HCT116 (cell line): Measurements from ENCODE around the gene CAB39. TPM values are rescaled to one million over a fixed set of nuclear protein-coding genes. Genes with fewer than 3 reads are reported as not detected.
A peak's percentile ranks its signal among the peaks of the same experiment; 100 is the strongest.

Source experiments
- ATAC-seq: fragments of 200-7000 bp; cut with Tn5 transposase; 2 replicates; pipeline ENCODE4 v1.9.1; 2020; ENCODE audit warnings: mild to moderate bottlenecking, moderate library complexity
- BruUV-seq: library from RNA; stranded (reverse); fragments of 400-500 nt; replicated peaks from 2 replicates; lab custom pipeline; 2021; lab: Mats Ljungman, UMichigan
- CTCF ChIA-PET: fragments of 300-600 bp; sonication (Branson Sonifier 250); formaldehyde crosslinking; loops from one replicate; lab custom pipeline; 2021; ENCODE audit warnings: antibody characterized with exemption; lab: Charles Lee
- POLR2A ChIA-PET: fragments of 300-600, 350-600 bp; sonication (Branson Sonifier 250); formaldehyde crosslinking; loops from one replicate; lab custom pipeline; 2021; ENCODE audit warnings: antibody characterized with exemption; lab: Charles Lee
- RAD21 ChIA-PET, 2 experiments: fragments of 300-600 bp; sonication (Branson Sonifier 250); formaldehyde crosslinking; loops; one replicate each; lab custom pipeline; 2023; ENCODE audit warnings: low total read pairs in 2 of 2; ENCODE audit not compliant: uncharacterized antibody in 2 of 2, unreplicated experiment in 2 of 2, low non-redundant PET in 1 of 2; lab: Charles Lee
- DNase-seq: peaks from one replicate; pipeline ENCODE4 v3.0.0-alpha.2; 2010; ENCODE audit warnings: low read depth, low spot score
- H2AFZ ChIP-seq: fragments of 200-600 bp; shearing (Covaris generic), sonication (generic); 2 replicates; pipeline ENCODE4 v1.6.1; 2017; ENCODE audit warnings: low read depth, mixed run types, mixed read lengths, antibody characterized with exemption, low read length; ENCODE audit not compliant: poor library complexity, severe bottlenecking
- H3K27ac ChIP-seq: 2 replicates; pipeline ENCODE4 v1.5.1; 2012; ENCODE audit warnings: low read depth, low read length
- H3K27me3 ChIP-seq: fragments of 200-600 bp; sonication (generic); 2 replicates; pipeline ENCODE4 v1.6.1; 2016; ENCODE audit warnings: mixed run types, low read length, mixed read lengths; ENCODE audit not compliant: insufficient read depth
- H3K36me3 ChIP-seq, 2 experiments: fragments of 200-500 bp in 1 of 2; fragments of 200-600 bp in 1 of 2; sonication (Bioruptor generic) in 1 of 2; sonication (generic) in 1 of 2; 2 replicates each; pipeline versions ENCODE4 v1.5.1 to v1.6.1; 2014 to 2016; ENCODE audit warnings: low read length in 2 of 2, inconsistent platforms in 1 of 2, mixed read lengths in 1 of 2, mixed run types in 1 of 2; ENCODE audit not compliant: insufficient read depth in 2 of 2, control insufficient read depth in 1 of 2
- H3K4me1 ChIP-seq, 2 experiments: fragments of 200-600 bp in 1 of 2; sonication (generic) in 1 of 2; 2 replicates each; pipeline versions ENCODE4 v1.5.1 to v1.6.1; 2012 to 2017; ENCODE audit warnings: low read length in 2 of 2, inconsistent platforms in 1 of 2, mild to moderate bottlenecking in 1 of 2, mixed read lengths in 1 of 2, mixed run types in 1 of 2, moderate library complexity in 1 of 2; ENCODE audit not compliant: insufficient read depth in 2 of 2, control insufficient read depth in 1 of 2
- H3K4me2 ChIP-seq: fragments of 200-600 bp; sonication (generic); 2 replicates; pipeline ENCODE4 v1.6.1; 2017; ENCODE audit warnings: mixed run types, low read length, mixed read lengths
- H3K4me3 ChIP-seq, 2 experiments: fragments of 200-600 bp in 1 of 2; sonication (generic) in 1 of 2; replicated peaks in 1 of 2; 2 replicates each; pipeline ENCODE4 v1.5.1; 2011 to 2016; ENCODE audit warnings: low read length in 2 of 2, control low read depth in 1 of 2, low read depth in 1 of 2, mild to moderate bottlenecking in 1 of 2, mixed read lengths in 1 of 2, mixed run types in 1 of 2
- H3K79me2 ChIP-seq: fragments of 200-600 bp; sonication (generic); 2 replicates; pipeline ENCODE4 v1.6.1; 2017; ENCODE audit warnings: mild to moderate bottlenecking, mixed run types, low read length, moderate library complexity, mixed read lengths; ENCODE audit not compliant: insufficient read depth
- H3K9ac ChIP-seq: fragments of 200-600 bp; sonication (generic); 2 replicates; pipeline ENCODE4 v1.6.1; 2016; ENCODE audit warnings: low read length, mixed read lengths
- H3K9me2 ChIP-seq: fragments of 200-600 bp; sonication (generic), shearing (Covaris generic); 2 replicates; pipeline ENCODE4 v1.6.1; 2017; ENCODE audit warnings: mixed run types, mild to moderate bottlenecking, moderate library complexity; ENCODE audit not compliant: insufficient read depth
- H3K9me3 ChIP-seq, 2 experiments: fragments of 200-500 bp in 1 of 2; fragments of 200-600 bp in 1 of 2; sonication (Bioruptor generic) in 1 of 2; sonication (generic) in 1 of 2; 2 replicates each; pipeline ENCODE4 v1.6.1; 2014 to 2017; ENCODE audit warnings: low read length in 2 of 2, mixed read lengths in 2 of 2, inconsistent platforms in 1 of 2, low read depth in 1 of 2, mild to moderate bottlenecking in 1 of 2, mixed run types in 1 of 2, moderate library complexity in 1 of 2; ENCODE audit not compliant: control insufficient read depth in 1 of 2, insufficient read depth in 1 of 2
- H4K20me1 ChIP-seq: fragments of 200-600 bp; sonication (generic), shearing (Covaris generic); 2 replicates; pipeline ENCODE4 v1.6.1; 2017; ENCODE audit warnings: mixed run types, mild to moderate bottlenecking, moderate library complexity; ENCODE audit not compliant: insufficient read depth
- TCF7L2 ChIP-seq: IDR thresholded peaks from 2 replicates; pipeline ENCODE4 v1.7.0; 2011; ENCODE audit warnings: borderline replicate concordance, inconsistent platforms; ENCODE audit not compliant: insufficient read depth, insufficient read length; ENCODE audit errors: extremely low read depth
- ZFX ChIP-seq: fragments of 450-650 bp; IDR thresholded peaks from 2 replicates; pipeline ENCODE4 v1.6.1; 2017
- intact Hi-C: fragments of 100-400 bp; cut with micrococcal nuclease; formaldehyde crosslinking; loops from 2 replicates; pipeline ENCODE4 v1.10.0; 2022
- total RNA-seq: library from RNA; stranded (reverse); gene quantifications from one replicate; pipeline ENCODE4 v1.2.1, GENCODE V29; 2021; ENCODE audit not compliant: unreplicated experiment
- TF ChIP-seq, protein P1 (sequence below): IDR thresholded peaks from 2 replicates; pipeline ENCODE4 v1.6.1; 2012; ENCODE audit warnings: low read depth

Gene CAB39
- total RNA-seq, 1 experiment from 2014 or later: 63.6 TPM

DNA sequence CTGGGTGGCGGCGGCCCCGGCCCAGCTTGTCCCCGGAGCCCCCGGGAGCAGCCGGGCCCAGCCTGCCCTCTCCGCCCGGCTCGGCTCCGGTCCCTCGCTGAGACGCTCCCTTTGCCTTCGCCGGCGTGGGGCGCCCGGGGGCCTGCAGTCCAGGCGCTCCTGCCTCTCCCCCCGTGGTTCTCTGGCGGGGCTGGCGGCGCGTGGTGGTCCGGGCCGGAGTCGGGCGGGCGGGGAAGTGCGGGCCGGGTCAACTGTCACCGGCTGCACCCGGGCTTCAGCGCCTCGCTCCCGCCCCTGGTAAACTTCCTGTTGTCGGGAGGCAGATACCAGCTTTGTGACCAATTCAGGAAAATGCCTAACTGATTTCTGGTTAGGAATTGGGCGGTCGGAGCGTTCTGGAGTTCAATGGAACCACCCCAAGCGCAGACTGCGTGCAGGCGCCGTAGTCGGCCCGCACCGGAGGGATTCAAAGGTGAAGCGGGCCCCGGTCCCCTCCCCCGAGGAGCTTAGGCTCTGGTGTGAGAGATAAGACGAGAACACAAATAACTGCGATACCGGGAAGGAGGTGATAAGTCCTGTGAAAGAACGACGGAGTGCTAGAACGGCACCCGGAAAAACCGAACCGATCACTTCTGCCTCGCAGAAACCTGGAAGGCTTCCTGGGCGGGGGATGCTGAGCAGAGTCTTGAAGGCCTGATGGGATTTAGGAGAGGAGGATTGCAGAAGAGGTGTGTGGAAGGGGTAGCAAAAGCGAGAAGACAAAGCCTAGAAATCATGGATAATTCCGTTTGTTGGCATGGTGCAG is 891 bp downstream of the CAB39 start:
- DNase-seq: no peak
- Histone ChIP-seq H3K27me3 (no peaks in the 10 kb centered on the region), H4K20me1 (peaks cover 9% of the 10 kb centered on the region; the same call in 1 of the 2 replicates), H3K79me2 (peaks cover 57% of the 10 kb centered on the region), H3K36me3 (peaks cover 0 to 2% of the 10 kb centered on the region in 2 experiments; a peak in 1 of 4 replicates), H3K4me2 (peak overlapping the region; percentile 93), H3K9me3 (no peaks in the 10 kb centered on the region), H3K9ac (peak overlapping the region; percentile 82), H3K9me2 (no peaks in the 10 kb centered on the region), H3K27ac (peak overlapping the region; percentile 77), H3K4me1 (peaks cover 15 to 28% of the 10 kb centered on the region in 2 experiments; a peak in 3 of 4 replicates), H2AFZ (no peak overlapping the region), H3K4me3 (peak overlapping the region; percentile 68 to 85)
- CTCF ChIA-PET: interaction anchor here (1.5 to 2.1 kb wide), 2 partner anchors 49 to 85 kb away, joined by 5 to 8 read pairs; no protein-coding TSS in a partner anchor
- POLR2A ChIA-PET: interaction anchor here (0.9 kb wide), 1 partner anchor 9 kb away, joined by 3 read pairs; no protein-coding TSS in a partner anchor
- TF ChIP-seq ZFX: peak; percentile 80
- TF ChIP-seq, protein P1, sequence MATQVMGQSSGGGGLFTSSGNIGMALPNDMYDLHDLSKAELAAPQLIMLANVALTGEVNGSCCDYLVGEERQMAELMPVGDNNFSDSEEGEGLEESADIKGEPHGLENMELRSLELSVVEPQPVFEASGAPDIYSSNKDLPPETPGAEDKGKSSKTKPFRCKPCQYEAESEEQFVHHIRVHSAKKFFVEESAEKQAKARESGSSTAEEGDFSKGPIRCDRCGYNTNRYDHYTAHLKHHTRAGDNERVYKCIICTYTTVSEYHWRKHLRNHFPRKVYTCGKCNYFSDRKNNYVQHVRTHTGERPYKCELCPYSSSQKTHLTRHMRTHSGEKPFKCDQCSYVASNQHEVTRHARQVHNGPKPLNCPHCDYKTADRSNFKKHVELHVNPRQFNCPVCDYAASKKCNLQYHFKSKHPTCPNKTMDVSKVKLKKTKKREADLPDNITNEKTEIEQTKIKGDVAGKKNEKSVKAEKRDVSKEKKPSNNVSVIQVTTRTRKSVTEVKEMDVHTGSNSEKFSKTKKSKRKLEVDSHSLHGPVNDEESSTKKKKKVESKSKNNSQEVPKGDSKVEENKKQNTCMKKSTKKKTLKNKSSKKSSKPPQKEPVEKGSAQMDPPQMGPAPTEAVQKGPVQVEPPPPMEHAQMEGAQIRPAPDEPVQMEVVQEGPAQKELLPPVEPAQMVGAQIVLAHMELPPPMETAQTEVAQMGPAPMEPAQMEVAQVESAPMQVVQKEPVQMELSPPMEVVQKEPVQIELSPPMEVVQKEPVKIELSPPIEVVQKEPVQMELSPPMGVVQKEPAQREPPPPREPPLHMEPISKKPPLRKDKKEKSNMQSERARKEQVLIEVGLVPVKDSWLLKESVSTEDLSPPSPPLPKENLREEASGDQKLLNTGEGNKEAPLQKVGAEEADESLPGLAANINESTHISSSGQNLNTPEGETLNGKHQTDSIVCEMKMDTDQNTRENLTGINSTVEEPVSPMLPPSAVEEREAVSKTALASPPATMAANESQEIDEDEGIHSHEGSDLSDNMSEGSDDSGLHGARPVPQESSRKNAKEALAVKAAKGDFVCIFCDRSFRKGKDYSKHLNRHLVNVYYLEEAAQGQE: no peak
- TF ChIP-seq TCF7L2: no peak
- intact Hi-C loops: loop anchor here (2.0 to 10.0 kb wide), 3 partner anchors 85 to 391 kb away; no protein-coding TSS in a partner anchor
- no TSS peak for BruUV-seq
- peak; percentile 9 for ATAC-seq
- RAD21 ChIA-PET: no interaction called here
